K562 (cell line): ENCODE data around the gene C2. TPM values are rescaled to one million over a fixed set of nuclear protein-coding genes. Genes with fewer than 3 reads are reported as not detected.

Experiments used
- CUX1 ChIP-seq: fragments of 200-800 bp; sonication (Bioruptor generic); IDR thresholded peaks from 2 replicates; pipeline ENCODE4 v1.6.1; 2016; ENCODE audit warnings: missing genetic modification characterization, missing compliant biosample characterization
- ETV6 ChIP-seq, 3 experiments: fragments of 150-350 bp in 1 of 3; sonication (generic) in 1 of 3; formaldehyde crosslinking in 1 of 3; IDR thresholded peaks; 2 replicates each; pipeline versions ENCODE4 v1.6.1 to v1.8.0; 2014 to 2022; ENCODE audit warnings: borderline replicate concordance in 2 of 3, low read depth in 2 of 3, antibody characterized with exemption in 1 of 3, low read length in 1 of 3, mild to moderate bottlenecking in 1 of 3, missing genetic modification reagents in 1 of 3
- HEY1 ChIP-seq: fragments of 250-450 bp; sonication (Bioruptor Pico); IDR thresholded peaks from 2 replicates; pipeline ENCODE4 v1.5.0; 2020; ENCODE audit warnings: mild to moderate bottlenecking, moderate library complexity, borderline replicate concordance
- MAX ChIP-seq: sonication (generic); formaldehyde crosslinking; IDR thresholded peaks from 2 replicates; pipeline ENCODE4 v1.9.0; 2022; ENCODE audit warnings: mild to moderate bottlenecking, missing genetic modification reagents
- MCM7 ChIP-seq, 2 experiments: fragments of 450-650 bp; IDR thresholded peaks; 2 replicates each; pipeline ENCODE4 v1.6.1; 2016 to 2018
- NFIX ChIP-seq: fragments of 250-450 bp; sonication (Bioruptor Pico); IDR thresholded peaks from 2 replicates; pipeline ENCODE4 v1.4.0; 2020; ENCODE audit warnings: low read depth, mild to moderate bottlenecking, moderate library complexity
- PBX2 ChIP-seq, 2 experiments: IDR thresholded peaks in 1 of 2; conservative IDR thresholded peaks in 1 of 2; 2 replicates each; pipeline ENCODE4 v1.6.1; 2016; ENCODE audit warnings: low read depth in 2 of 2, mild to moderate bottlenecking in 1 of 2, missing compliant biosample characterization in 1 of 2, missing genetic modification characterization in 1 of 2, moderate library complexity in 1 of 2
- RNF2 ChIP-seq: sonication (generic); IDR thresholded peaks from 2 replicates; pipeline ENCODE4 v1.6.1; 2016
- RNF219 ChIP-seq: fragments of 250-450 bp; sonication (Bioruptor Pico); IDR thresholded peaks from 2 replicates; pipeline ENCODE4 v1.5.0; 2022; ENCODE audit warnings: mild to moderate bottlenecking
- SMARCE1 ChIP-seq: fragments of 450-650 bp; IDR thresholded peaks from 2 replicates; pipeline ENCODE4 v1.7.1; 2016; ENCODE audit warnings: mild to moderate bottlenecking
- TFE3 ChIP-seq: fragments of 450-650 bp; formaldehyde crosslinking; IDR thresholded peaks from 2 replicates; pipeline ENCODE4 v1.4.0; 2020; ENCODE audit warnings: mild to moderate bottlenecking, mixed read lengths
- U2AF1 ChIP-seq: fragments of 200-400 bp; formaldehyde crosslinking; optimal IDR thresholded peaks from 2 replicates; pipeline ENCODE3; 2017; ENCODE audit warnings: mild to moderate bottlenecking, low read depth, low read length, moderate library complexity
- ZNF274 ChIP-seq: IDR thresholded peaks from 2 replicates; pipeline ENCODE4 v1.6.1; 2011; ENCODE audit warnings: low read depth, mild to moderate bottlenecking, low read length, moderate library complexity, borderline replicate concordance
- polyA plus RNA-seq, 8 experiments: library from polyadenylated mRNA; depleted of rRNA in 4 of 8; stranded (reverse) in 5 of 8; unstranded in 3 of 8; fragments of >200 nt; fragmentation: Nextera tagmentation in 2 of 8; fragmentation: Illumina TruSeq in 1 of 8; extraction: Ambion mirVana in 2 of 8; extraction: Trizol in 1 of 8; gene quantifications; 2 replicates each; pipeline versions ENCODE4 v1.2.1 to v1.2.3, GENCODE V29; 2011 to 2014; ENCODE audit warnings: inconsistent platforms in 1 of 8, missing spikeins in 1 of 8
- total RNA-seq, 7 experiments: library from RNA; depleted of rRNA in 6 of 7; stranded (reverse); fragments of >200 nt in 6 of 7; fragmentation: Illumina TruSeq in 2 of 7; extraction: Trizol in 2 of 7; gene quantifications; 2 replicates each; pipeline versions ENCODE4 v1.2.1 to v1.2.3, GENCODE V29; 2011 to 2021; ENCODE audit warnings: low replicate concordance in 1 of 7

Gene C2
- total and polyA plus RNA-seq, 9 of the 15 experiments (the other 6 are each of a cell fraction or from before 2014, with no cell fraction given), result 0.05 to 1.1 (median 0.39) TPM; not detected in 1

GRCh38 chr6:31971993-31972708 lies 44.6 kb downstream of the C2 start, which contains the start of gene DXO (continued):
- TF ChIP-seq PBX2 (CRISPR knock-in tag; IDR thresholded peaks at IDR 0.05; ENCODE audit: low read depth), result no peak
- no peak; the same call in 1 of the 2 replicates for TF ChIP-seq PBX2 (tag; conservative IDR thresholded peaks at IDR 0.05; ENCODE audit: low read depth)
- 0 out of 4 replicates have a peak, but pooled peaks of 1 of the 2 experiments have one; percentile 14 for TF ChIP-seq ETV6 (IDR thresholded peaks at IDR 0.05; ENCODE audit: borderline replicate concordance in 1 of 2, low read depth in 2 of 2, low read length in 1 of 2)
- TF ChIP-seq ETV6 (CRISPR knock-in tag; IDR thresholded peaks at IDR 0.05; ENCODE audit: borderline replicate concordance), result no peak
- peak; percentile 68; the same call in 1 of the 2 replicates for TF ChIP-seq CUX1
- TF ChIP-seq MCM7 (IDR thresholded peaks at IDR 0.05), result no peak
- TF ChIP-seq ZNF274, result no peak; the same call in 1 of the 2 replicates
- no peak for TF ChIP-seq SMARCE1
- TF ChIP-seq HEY1 (CRISPR knock-in tag), result no peak
- TF ChIP-seq TFE3 (CRISPR knock-in tag), result no peak
- no peak for TF ChIP-seq U2AF1
- TF ChIP-seq NFIX (CRISPR knock-in tag), result no peak; the same call in 1 of the 2 replicates
- peak; percentile 89 for TF ChIP-seq MAX (CRISPR knock-in tag)
- TF ChIP-seq RNF219 (CRISPR knock-in tag), result no peak
- TF ChIP-seq RNF2, result peak; percentile 52
